Karpas-422 (cell line): Measurements from ENCODE around the gene ZP1. TPM values are rescaled to one million over a fixed set of nuclear protein-coding genes. Genes with fewer than 3 reads are reported as not detected.

Experiments used
- DNase-seq: peaks from one replicate; pipeline ENCODE4 v3.0.0-alpha.2; 2015
- H2AFZ ChIP-seq: fragments of 200-600 bp; sonication (generic); 2 replicates; pipeline ENCODE4 v1.6.1; 2014; ENCODE audit warnings: antibody characterized with exemption, low read length, mixed read lengths
- H3K27ac ChIP-seq: fragments of 200-600 bp; sonication (generic); 2 replicates; pipeline ENCODE4 v1.5.1; 2014; ENCODE audit warnings: mild to moderate bottlenecking, low read length, moderate library complexity
- H3K27me3 ChIP-seq: fragments of 200-600 bp; sonication (generic); 2 replicates; pipeline ENCODE4 v1.6.1; 2014; ENCODE audit warnings: low read length, mixed read lengths
- H3K36me3 ChIP-seq: fragments of 200-600 bp; sonication (generic); 2 replicates; pipeline ENCODE4 v1.6.1; 2014; ENCODE audit warnings: low read length, mixed read lengths; ENCODE audit not compliant: insufficient read depth
- H3K4me1 ChIP-seq: fragments of 200-600 bp; sonication (generic); 2 replicates; pipeline ENCODE4 v1.6.1; 2014; ENCODE audit warnings: mild to moderate bottlenecking, low read length, mixed read lengths
- H3K4me2 ChIP-seq: fragments of 200-600 bp; sonication (generic); 2 replicates; pipeline ENCODE4 v1.6.1; 2014; ENCODE audit warnings: low read length, low read depth, mild to moderate bottlenecking; ENCODE audit not compliant: poor library complexity, severe bottlenecking
- H3K4me3 ChIP-seq: fragments of 200-600 bp; sonication (generic); 2 replicates; pipeline ENCODE4 v1.5.1; 2014; ENCODE audit warnings: mild to moderate bottlenecking, antibody characterized with exemption, low read length, mixed read lengths
- H3K79me2 ChIP-seq: fragments of 200-600 bp; sonication (generic); 2 replicates; pipeline ENCODE4 v1.6.1; 2014; ENCODE audit warnings: mild to moderate bottlenecking, low read length, mixed read lengths
- H3K9ac ChIP-seq: fragments of 200-600 bp; sonication (generic); 2 replicates; pipeline ENCODE4 v1.6.0; 2014; ENCODE audit warnings: low read length
- H3K9me2 ChIP-seq: fragments of 200-600 bp; sonication (generic), shearing (Covaris generic); replicated peaks from 2 replicates; pipeline ENCODE4 v1.6.0; 2014; ENCODE audit warnings: mild to moderate bottlenecking, low read length, moderate library complexity; ENCODE audit not compliant: insufficient read depth
- H3K9me3 ChIP-seq: fragments of 300-700, 200-600 bp; sonication (generic); 2 replicates; pipeline ENCODE4 v1.6.1; 2014; ENCODE audit warnings: low read length, mixed read lengths
- H4K20me1 ChIP-seq: fragments of 200-600 bp; sonication (generic); 2 replicates; pipeline ENCODE4 v1.6.1; 2014; ENCODE audit warnings: mild to moderate bottlenecking, antibody characterized with exemption, low read length, low read depth; ENCODE audit not compliant: insufficient read depth
- total RNA-seq: library from RNA; depleted of rRNA; stranded (reverse); fragments of >200 nt; shearing (Covaris generic); gene quantifications from 2 replicates; pipeline ENCODE4 v1.2.3, GENCODE V29; 2014; ENCODE audit warnings: low replicate concordance

Gene ZP1
- total RNA-seq, 1 experiment from 2014 or later, result not detected

- peaks cover 14% of the 10 kb centered on the region for H3K36me3 ChIP-seq
- H2AFZ ChIP-seq, result no peak overlapping the region
- no peak for DNase-seq
- peaks cover 65% of the 10 kb centered on the region for H3K4me1 ChIP-seq
- H3K27me3 ChIP-seq, result no peaks in the 10 kb centered on the region
- peak overlapping the region; percentile 16; the same call in 1 of the 2 replicates for H3K9ac ChIP-seq
- no peak overlapping the region for H3K4me3 ChIP-seq
- peak overlapping the region; percentile 85 for H3K27ac ChIP-seq
- no peak overlapping the region for H3K4me2 ChIP-seq
- H4K20me1 ChIP-seq, result no peaks in the 10 kb centered on the region
- peaks cover 48% of the 10 kb centered on the region for H3K79me2 ChIP-seq
- H3K9me2 ChIP-seq, result no peaks in the 10 kb centered on the region
- no peaks in the 10 kb centered on the region for H3K9me3 ChIP-seq
These were observed 49.9 kb downstream of the ZP1 start for GRCh38 chr11:60917267-60917666.

GRCh38 chr11:60918251-60918938 is 51.1 kb downstream of the ZP1 start:
- Histone ChIP-seq H2AFZ (no peak overlapping the region), H3K4me3 (peak overlapping the region; percentile 4; the same call in 1 of the 2 replicates), H3K9me2 (no peaks in the 10 kb centered on the region), H3K9me3 (no peaks in the 10 kb centered on the region), H3K27ac (peak overlapping the region; percentile 76), H3K9ac (peak overlapping the region; percentile 49), H3K27me3 (no peaks in the 10 kb centered on the region), H3K36me3 (peaks cover 14% of the 10 kb centered on the region), H3K79me2 (peaks cover 48% of the 10 kb centered on the region), H3K4me1 (peaks cover 60% of the 10 kb centered on the region), H4K20me1 (no peaks in the 10 kb centered on the region), H3K4me2 (peak overlapping the region; percentile 52)
- DNase-seq, result no peak

- peak overlapping the region; percentile 49 for H3K9ac ChIP-seq
- no peak overlapping the region for H2AFZ ChIP-seq
- peaks cover 14% of the 10 kb centered on the region for H3K36me3 ChIP-seq
- peak overlapping the region; percentile 52 for H3K4me2 ChIP-seq
- no peaks in the 10 kb centered on the region for H4K20me1 ChIP-seq
- H3K9me3 ChIP-seq, result no peaks in the 10 kb centered on the region
- H3K4me3 ChIP-seq, result peak overlapping the region; percentile 4; the same call in 1 of the 2 replicates
- peak overlapping the region; percentile 76 for H3K27ac ChIP-seq
- DNase-seq, result no peak
- H3K9me2 ChIP-seq, result no peaks in the 10 kb centered on the region
- peaks cover 61% of the 10 kb centered on the region for H3K4me1 ChIP-seq
- H3K27me3 ChIP-seq, result no peaks in the 10 kb centered on the region
- peaks cover 48% of the 10 kb centered on the region for H3K79me2 ChIP-seq
These were observed 51.6 kb downstream of the ZP1 start for GRCh38 chr11:60918939-60919265.

- Histone ChIP-seq H3K27me3 (no peaks in the 10 kb centered on the region), H3K4me2 (peak overlapping the region; percentile 52), H3K9ac (peak overlapping the region; percentile 49), H3K9me3 (no peaks in the 10 kb centered on the region), H3K4me3 (peak overlapping the region; percentile 4; the same call in 1 of the 2 replicates), H3K27ac (peak overlapping the region; percentile 76), H4K20me1 (no peaks in the 10 kb centered on the region), H3K4me1 (peaks cover 61% of the 10 kb centered on the region), H3K79me2 (peaks cover 45% of the 10 kb centered on the region), H3K9me2 (no peaks in the 10 kb centered on the region), H3K36me3 (peaks cover 14% of the 10 kb centered on the region), H2AFZ (no peak overlapping the region)
- peak; percentile 66 for DNase-seq
These were observed 52.0 kb downstream of the ZP1 start for GRCh38 chr11:60919320-60919719.

GRCh38 chr11:60919956-60920355 is 52.6 kb downstream of the ZP1 start:
- Histone ChIP-seq H2AFZ (no peak overlapping the region), H3K79me2 (peaks cover 39% of the 10 kb centered on the region), H3K36me3 (peaks cover 14% of the 10 kb centered on the region), H3K9ac (no peak overlapping the region), H3K9me2 (no peaks in the 10 kb centered on the region), H4K20me1 (no peaks in the 10 kb centered on the region), H3K4me2 (no peak overlapping the region), H3K27ac (peak overlapping the region; percentile 76), H3K4me3 (peak overlapping the region; percentile 4; the same call in 1 of the 2 replicates), H3K27me3 (no peaks in the 10 kb centered on the region), H3K4me1 (peaks cover 62% of the 10 kb centered on the region), H3K9me3 (no peaks in the 10 kb centered on the region)
- DNase-seq, result no peak

- no peak for DNase-seq
- Histone ChIP-seq H3K4me2 (no peak overlapping the region), H3K9ac (no peak overlapping the region), H3K36me3 (peaks cover 14% of the 10 kb centered on the region), H3K4me3 (no peak overlapping the region), H4K20me1 (no peaks in the 10 kb centered on the region), H2AFZ (no peak overlapping the region), H3K9me2 (no peaks in the 10 kb centered on the region), H3K27me3 (no peaks in the 10 kb centered on the region), H3K4me1 (peaks cover 61% of the 10 kb centered on the region), H3K79me2 (peaks cover 26% of the 10 kb centered on the region), H3K27ac (no peak overlapping the region), H3K9me3 (no peaks in the 10 kb centered on the region)
These were observed 53.9 kb downstream of the ZP1 start for GRCh38 chr11:60921259-60921658.

- H3K4me1 ChIP-seq, result peaks cover 55% of the 10 kb centered on the region
- H3K4me2 ChIP-seq, result no peak overlapping the region
- peaks cover 14% of the 10 kb centered on the region for H3K36me3 ChIP-seq
- no peak overlapping the region for H3K4me3 ChIP-seq
- DNase-seq, result no peak
- H3K27ac ChIP-seq, result no peak overlapping the region
- no peaks in the 10 kb centered on the region for H3K27me3 ChIP-seq
- H3K9me3 ChIP-seq, result no peaks in the 10 kb centered on the region
- H3K9me2 ChIP-seq, result no peaks in the 10 kb centered on the region
- H4K20me1 ChIP-seq, result no peaks in the 10 kb centered on the region
- H3K9ac ChIP-seq, result no peak overlapping the region
- no peak overlapping the region for H2AFZ ChIP-seq
- peaks cover 20% of the 10 kb centered on the region for H3K79me2 ChIP-seq
These were observed 54.5 kb downstream of the ZP1 start for GRCh38 chr11:60921777-60922335.

- no peak for DNase-seq
- peaks cover 47% of the 10 kb centered on the region for H3K4me1 ChIP-seq
- no peak overlapping the region for H3K27ac ChIP-seq
- no peak overlapping the region for H3K9ac ChIP-seq
- no peaks in the 10 kb centered on the region for H3K27me3 ChIP-seq
- H3K36me3 ChIP-seq, result peaks cover 14% of the 10 kb centered on the region
- H3K9me2 ChIP-seq, result no peaks in the 10 kb centered on the region
- H3K4me3 ChIP-seq, result no peak overlapping the region
- no peak overlapping the region for H3K4me2 ChIP-seq
- H4K20me1 ChIP-seq, result no peaks in the 10 kb centered on the region
- no peaks in the 10 kb centered on the region for H3K9me3 ChIP-seq
- peaks cover 9% of the 10 kb centered on the region for H3K79me2 ChIP-seq
- no peak overlapping the region for H2AFZ ChIP-seq
These were observed 55.6 kb downstream of the ZP1 start for GRCh38 chr11:60922906-60923305.
